ENCODE measurements around the gene SPATA13. TPM values are rescaled to one million over a fixed set of nuclear protein-coding genes. Genes with fewer than 3 reads are reported as not detected.

The SPATA13 gene
- total RNA-seq, 1 experiment from 2014 or later, result 21.4 TPM

DNA sequence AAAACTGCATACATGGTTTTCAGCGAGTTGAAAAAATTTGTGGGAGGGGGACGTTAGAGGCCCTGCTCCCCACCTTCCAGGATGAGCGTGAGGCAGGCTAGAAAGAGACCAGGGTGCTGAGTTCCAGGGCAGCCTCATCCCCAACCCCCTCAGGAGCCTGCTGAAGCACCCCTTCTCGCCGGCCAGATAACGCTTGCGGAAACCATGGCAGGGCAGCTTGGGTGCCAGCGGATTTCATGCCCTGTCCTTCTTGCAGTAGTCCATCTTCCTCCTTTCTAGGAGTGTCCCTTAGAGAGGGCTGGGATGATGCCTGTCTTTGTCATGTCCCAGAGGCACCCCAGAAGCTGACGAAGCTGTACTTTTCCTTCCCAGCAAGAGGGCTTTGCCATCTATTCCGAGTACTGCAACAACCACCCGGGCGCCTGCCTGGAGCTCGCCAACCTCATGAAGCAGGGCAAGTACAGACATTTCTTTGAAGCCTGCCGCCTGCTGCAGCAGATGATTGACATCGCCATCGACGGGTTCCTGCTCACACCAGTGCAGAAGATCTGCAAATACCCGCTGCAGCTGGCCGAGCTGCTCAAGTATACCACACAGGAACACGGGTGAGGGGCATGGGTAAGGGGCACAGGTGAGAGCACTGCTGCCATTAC, 129.9 kb downstream of the SPATA13 start:
- ChIA-PET RAD21 (ENCODE audit: low non-redundant PET in 1 of 2, low total read pairs in 2 of 2, uncharacterized antibody in 2 of 2, unreplicated experiment in 2 of 2) (no interaction called here), CTCF (no interaction called here), POLR2A (no interaction called here)
- Histone ChIP-seq H3K9me2 (ENCODE audit: insufficient read depth) (no peaks in the 10 kb centered on the region), H4K20me1 (ENCODE audit: insufficient read depth) (no peaks in the 10 kb centered on the region), H3K79me2 (ENCODE audit: insufficient read depth, low read length) (no peaks in the 10 kb centered on the region), H3K27me3 (ENCODE audit: insufficient read depth, low read length) (no peaks in the 10 kb centered on the region), H3K4me2 (ENCODE audit: low read length) (no peak overlapping the region), H3K27ac (ENCODE audit: low read depth, low read length) (no peak overlapping the region), H3K9ac (ENCODE audit: low read length) (no peak overlapping the region), H2AFZ (ENCODE audit: low read depth, low read length, poor library complexity, severe bottlenecking) (no peak overlapping the region), H3K4me3 (replicated peaks in 1 of 2; ENCODE audit: low read depth in 1 of 2, low read length in 2 of 2) (no peak overlapping the region), H3K9me3 (ENCODE audit: control insufficient read depth in 1 of 2, insufficient read depth in 1 of 2, low read depth in 1 of 2, low read length in 2 of 2) (no peaks in the 10 kb centered on the region), H3K4me1 (ENCODE audit: control insufficient read depth in 1 of 2, insufficient read depth in 2 of 2, low read length in 2 of 2) (no peaks in the 10 kb centered on the region), H3K36me3 (ENCODE audit: control insufficient read depth in 1 of 2, insufficient read depth in 2 of 2, low read length in 2 of 2) (peaks cover 0 to 7% of the 10 kb centered on the region in 2 experiments; a peak in 2 of 4 replicates)
- ATAC-seq, result no peak
- DNase-seq (ENCODE audit: low read depth, low spot score), result no peak
- TF ChIP-seq SIN3A (IDR thresholded peaks at IDR 0.05; ENCODE audit: low read depth) (no peak), TCF7L2 (IDR thresholded peaks at IDR 0.05; ENCODE audit: borderline replicate concordance, extremely low read depth, insufficient read depth, insufficient read length) (no peak), ZNF274 (IDR thresholded peaks at IDR 0.05; ENCODE audit: low read depth, low read length) (no peak), SRF (IDR thresholded peaks at IDR 0.05; ENCODE audit: low read depth) (no peak), RAD21 (IDR thresholded peaks at IDR 0.05; ENCODE audit: low read depth) (no peak), FOSL1 (IDR thresholded peaks at IDR 0.05; ENCODE audit: low read depth) (no peak), ELF1 (IDR thresholded peaks at IDR 0.05; ENCODE audit: borderline replicate concordance, low read depth) (no peak), YY1 (IDR thresholded peaks at IDR 0.05; ENCODE audit: extremely low read depth, insufficient replicate concordance, low read depth, low read length) (no peak), EZH2 (IDR thresholded peaks at IDR 0.05) (no peak), ZFX (IDR thresholded peaks at IDR 0.05) (no peak), POLR2AphosphoS5 (IDR thresholded peaks at IDR 0.05; ENCODE audit: low read depth, low read length) (no peak), EZH2phosphoT487 (IDR thresholded peaks at IDR 0.05; ENCODE audit: borderline replicate concordance) (no peak), SP1 (IDR thresholded peaks at IDR 0.05; ENCODE audit: low read depth) (no peak)
- TF ChIP-seq, protein P1, sequence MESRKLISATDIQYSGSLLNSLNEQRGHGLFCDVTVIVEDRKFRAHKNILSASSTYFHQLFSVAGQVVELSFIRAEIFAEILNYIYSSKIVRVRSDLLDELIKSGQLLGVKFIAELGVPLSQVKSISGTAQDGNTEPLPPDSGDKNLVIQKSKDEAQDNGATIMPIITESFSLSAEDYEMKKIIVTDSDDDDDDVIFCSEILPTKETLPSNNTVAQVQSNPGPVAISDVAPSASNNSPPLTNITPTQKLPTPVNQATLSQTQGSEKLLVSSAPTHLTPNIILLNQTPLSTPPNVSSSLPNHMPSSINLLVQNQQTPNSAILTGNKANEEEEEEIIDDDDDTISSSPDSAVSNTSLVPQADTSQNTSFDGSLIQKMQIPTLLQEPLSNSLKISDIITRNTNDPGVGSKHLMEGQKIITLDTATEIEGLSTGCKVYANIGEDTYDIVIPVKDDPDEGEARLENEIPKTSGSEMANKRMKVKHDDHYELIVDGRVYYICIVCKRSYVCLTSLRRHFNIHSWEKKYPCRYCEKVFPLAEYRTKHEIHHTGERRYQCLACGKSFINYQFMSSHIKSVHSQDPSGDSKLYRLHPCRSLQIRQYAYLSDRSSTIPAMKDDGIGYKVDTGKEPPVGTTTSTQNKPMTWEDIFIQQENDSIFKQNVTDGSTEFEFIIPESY (IDR thresholded peaks at IDR 0.05; ENCODE audit: extremely low read depth, insufficient replicate concordance, low read length), result no peak
- TF ChIP-seq, protein P2, sequence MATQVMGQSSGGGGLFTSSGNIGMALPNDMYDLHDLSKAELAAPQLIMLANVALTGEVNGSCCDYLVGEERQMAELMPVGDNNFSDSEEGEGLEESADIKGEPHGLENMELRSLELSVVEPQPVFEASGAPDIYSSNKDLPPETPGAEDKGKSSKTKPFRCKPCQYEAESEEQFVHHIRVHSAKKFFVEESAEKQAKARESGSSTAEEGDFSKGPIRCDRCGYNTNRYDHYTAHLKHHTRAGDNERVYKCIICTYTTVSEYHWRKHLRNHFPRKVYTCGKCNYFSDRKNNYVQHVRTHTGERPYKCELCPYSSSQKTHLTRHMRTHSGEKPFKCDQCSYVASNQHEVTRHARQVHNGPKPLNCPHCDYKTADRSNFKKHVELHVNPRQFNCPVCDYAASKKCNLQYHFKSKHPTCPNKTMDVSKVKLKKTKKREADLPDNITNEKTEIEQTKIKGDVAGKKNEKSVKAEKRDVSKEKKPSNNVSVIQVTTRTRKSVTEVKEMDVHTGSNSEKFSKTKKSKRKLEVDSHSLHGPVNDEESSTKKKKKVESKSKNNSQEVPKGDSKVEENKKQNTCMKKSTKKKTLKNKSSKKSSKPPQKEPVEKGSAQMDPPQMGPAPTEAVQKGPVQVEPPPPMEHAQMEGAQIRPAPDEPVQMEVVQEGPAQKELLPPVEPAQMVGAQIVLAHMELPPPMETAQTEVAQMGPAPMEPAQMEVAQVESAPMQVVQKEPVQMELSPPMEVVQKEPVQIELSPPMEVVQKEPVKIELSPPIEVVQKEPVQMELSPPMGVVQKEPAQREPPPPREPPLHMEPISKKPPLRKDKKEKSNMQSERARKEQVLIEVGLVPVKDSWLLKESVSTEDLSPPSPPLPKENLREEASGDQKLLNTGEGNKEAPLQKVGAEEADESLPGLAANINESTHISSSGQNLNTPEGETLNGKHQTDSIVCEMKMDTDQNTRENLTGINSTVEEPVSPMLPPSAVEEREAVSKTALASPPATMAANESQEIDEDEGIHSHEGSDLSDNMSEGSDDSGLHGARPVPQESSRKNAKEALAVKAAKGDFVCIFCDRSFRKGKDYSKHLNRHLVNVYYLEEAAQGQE (IDR thresholded peaks at IDR 0.05; ENCODE audit: low read depth), result no peak
- no TSS peak for BruUV-seq (replicated peaks)
- intact Hi-C loops (cut with micrococcal nuclease), result no loop called here

Data from HCT116 (cell line).